ENCODE measurements around the gene RELA. TPM values are rescaled to one million over a fixed set of nuclear protein-coding genes. Genes with fewer than 3 reads are reported as not detected.
A peak's percentile ranks its signal among the peaks of the same experiment; 100 is the strongest.

RELA gene
- total RNA-seq, 4 donors from 2014 or later: 37.8 to 72.7 (median 46.8) TPM

DNA sequence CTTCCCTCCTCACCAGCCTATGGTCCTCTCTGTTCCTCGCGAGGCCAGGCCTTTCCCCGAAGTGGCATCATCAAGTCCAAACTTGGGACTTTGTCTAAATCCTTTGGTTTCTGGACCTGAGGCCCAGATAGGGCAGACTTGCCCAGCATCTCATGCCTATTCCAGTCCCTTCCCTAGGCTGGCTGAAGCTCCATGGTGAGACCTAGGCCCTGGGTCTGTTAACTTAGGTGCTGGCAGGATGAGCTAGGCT is 11.5 kb downstream of the RELA start:
- TF ChIP-seq, protein P1, sequence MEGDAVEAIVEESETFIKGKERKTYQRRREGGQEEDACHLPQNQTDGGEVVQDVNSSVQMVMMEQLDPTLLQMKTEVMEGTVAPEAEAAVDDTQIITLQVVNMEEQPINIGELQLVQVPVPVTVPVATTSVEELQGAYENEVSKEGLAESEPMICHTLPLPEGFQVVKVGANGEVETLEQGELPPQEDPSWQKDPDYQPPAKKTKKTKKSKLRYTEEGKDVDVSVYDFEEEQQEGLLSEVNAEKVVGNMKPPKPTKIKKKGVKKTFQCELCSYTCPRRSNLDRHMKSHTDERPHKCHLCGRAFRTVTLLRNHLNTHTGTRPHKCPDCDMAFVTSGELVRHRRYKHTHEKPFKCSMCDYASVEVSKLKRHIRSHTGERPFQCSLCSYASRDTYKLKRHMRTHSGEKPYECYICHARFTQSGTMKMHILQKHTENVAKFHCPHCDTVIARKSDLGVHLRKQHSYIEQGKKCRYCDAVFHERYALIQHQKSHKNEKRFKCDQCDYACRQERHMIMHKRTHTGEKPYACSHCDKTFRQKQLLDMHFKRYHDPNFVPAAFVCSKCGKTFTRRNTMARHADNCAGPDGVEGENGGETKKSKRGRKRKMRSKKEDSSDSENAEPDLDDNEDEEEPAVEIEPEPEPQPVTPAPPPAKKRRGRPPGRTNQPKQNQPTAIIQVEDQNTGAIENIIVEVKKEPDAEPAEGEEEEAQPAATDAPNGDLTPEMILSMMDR (IDR thresholded peaks at IDR 0.05): no peak
- ATAC-seq (ENCODE audit: low FRiP score): no peak
- no peak for DNase-seq (ENCODE audit: low spot score)

DNA sequence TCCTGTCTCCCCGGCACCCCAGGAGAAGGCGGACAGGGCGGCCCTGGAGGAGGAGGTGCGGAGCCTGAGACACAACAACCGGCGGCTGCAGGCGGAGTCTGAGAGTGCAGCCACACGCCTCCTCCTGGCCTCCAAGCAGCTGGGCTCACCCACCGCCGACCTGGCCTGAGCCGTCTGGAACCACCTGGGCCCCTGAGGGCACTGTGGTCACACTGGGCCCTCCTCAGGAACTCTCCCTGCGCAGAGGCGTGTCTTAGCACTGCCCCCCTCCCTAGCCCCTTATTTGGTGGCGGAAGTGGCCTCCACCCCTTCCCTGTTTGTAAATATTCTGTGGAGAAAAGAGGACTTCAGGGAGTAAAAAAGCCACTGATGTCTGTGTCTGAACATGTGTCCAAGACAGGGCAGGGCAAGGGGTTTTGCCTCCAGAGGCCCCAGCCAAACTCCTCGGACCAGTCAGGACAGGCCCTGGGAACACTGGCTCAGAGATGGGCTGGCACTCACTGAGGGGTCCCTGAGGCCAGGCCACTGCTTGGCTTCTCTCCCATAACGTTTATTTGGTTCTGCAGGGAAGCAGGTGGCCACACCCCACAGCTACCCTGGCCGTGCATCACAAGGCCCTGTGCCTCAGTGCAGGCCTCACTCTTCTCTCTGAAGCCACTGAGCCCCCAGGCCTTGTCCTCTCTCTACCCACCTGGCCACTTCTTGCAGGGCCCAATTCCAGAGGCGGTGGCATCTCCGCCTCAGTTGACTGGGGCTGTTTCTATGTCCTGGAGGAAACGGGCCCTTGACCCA is 12.0 kb downstream of the RELA start:
- DNase-seq (ENCODE audit: low spot score) (no peak), ATAC-seq (ENCODE audit: low FRiP score) (no peak)
- TF ChIP-seq, protein P1 (IDR thresholded peaks at IDR 0.05): no peak

DNA sequence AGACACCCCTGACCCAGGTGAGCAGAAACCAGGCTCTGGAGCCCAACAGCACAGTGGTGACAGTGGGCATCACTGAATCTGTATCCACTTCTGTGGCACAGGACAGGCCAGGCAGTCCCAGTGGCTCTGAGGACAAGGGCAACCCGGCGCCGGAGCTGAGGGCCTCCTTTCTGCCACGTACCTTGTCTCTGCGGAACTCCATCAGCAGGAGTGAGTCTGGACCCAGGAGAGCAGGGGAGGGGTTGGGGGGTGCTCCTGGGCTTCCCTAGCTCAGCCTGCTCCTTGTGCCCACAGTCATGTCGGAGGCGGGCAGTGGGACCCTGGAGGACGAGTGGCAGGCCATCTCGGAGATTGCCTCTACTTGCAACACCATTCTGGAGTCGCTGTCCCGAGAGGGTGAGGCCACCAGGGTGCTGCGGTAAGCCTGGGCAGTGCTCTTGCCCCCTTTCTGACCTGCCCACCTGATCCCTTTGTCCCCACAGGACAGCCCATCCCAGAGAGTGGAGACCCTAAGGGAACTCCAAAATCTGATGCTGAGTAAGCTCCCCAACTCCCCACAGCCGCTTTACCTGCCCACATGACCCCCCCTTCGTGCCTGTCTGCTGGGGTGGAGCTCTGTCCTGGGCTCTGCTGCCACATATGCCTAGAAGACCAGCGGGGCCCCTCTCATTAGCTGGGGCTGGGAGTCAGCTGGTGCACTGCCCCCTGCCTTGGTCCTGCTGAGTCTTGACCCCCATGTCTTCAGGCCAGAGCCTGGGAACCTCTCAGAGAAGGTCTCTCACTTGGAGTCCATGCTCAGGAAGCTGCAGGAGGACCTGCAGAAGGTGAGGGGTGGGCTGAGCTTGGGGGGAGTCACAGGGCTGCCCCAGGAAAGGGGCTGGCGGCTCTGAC is 12.8 kb downstream of the RELA start:
- DNase-seq (ENCODE audit: low spot score) (no peak), ATAC-seq (ENCODE audit: low FRiP score) (no peak)
- TF ChIP-seq, protein P1 (IDR thresholded peaks at IDR 0.05): no peak

DNA sequence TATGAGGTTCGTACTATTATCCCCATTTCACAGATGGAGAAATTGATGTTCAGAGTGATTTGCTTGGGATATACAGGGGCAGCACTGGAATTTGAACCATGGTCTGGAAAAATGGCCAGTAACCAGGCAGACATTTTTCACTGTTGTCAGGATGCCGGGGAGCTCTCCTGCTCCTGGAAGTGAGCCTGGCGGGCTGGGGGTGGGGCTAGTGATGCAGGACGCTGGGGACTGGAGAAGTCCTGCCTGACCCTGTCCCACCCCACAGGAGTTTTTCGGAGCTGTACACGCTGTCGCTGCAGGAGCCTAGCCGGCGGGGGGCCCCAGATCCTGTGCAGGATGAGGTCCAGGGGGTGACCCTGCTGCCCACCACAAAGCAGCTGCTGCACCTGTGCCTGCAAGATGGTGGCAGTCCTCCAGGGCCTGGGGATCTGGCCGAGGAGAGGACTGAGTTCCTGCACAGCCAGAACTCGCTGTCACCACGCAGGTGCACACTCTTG is 13.7 kb downstream of the RELA start:
- ATAC-seq (ENCODE audit: low FRiP score): no peak

DNA sequence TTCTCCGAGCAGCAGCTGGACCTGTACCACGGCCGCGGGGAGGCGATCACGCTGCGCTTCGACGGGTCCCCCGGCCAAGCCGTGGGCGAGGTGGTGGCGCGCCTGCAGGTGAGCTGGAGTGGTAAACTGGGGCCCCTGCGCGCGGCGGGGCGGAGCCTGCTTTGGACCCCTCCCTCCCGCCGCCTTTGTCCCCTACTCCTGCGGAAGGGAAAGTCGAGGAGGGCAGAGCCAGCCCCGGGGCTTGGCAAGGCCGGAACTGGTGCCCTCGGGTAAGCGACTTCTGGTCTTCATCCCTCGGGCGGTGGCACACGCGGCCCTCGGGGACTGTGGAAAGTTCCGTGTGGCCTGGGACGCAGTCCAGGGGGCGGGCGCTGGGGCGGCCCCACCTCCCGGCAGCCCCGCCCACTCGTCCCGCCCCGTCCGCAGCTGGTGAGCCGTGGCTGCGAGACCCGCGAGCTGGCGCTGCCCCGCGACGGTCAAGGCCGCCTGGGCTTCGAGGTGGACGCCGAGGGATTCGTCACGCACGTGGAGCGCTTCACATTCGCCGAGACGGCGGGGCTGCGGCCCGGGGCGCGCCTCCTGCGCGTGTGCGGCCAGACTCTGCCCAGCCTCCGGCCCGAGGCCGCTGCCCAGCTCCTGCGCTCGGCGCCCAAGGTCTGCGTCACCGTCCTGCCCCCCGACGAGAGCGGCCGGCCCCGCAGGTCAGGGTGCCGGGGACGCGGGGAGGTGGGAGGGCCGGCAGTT is 15.6 kb downstream of the RELA start:
- TF ChIP-seq, protein P1 (IDR thresholded peaks at IDR 0.05): no peak
- ATAC-seq (ENCODE audit: low FRiP score): peak; percentile 50
- DNase-seq (ENCODE audit: low spot score): no peak

More for the DNA sequence above, 13.7 kb downstream of the RELA start:
- TF ChIP-seq, protein P1 (IDR thresholded peaks at IDR 0.05): no peak
- DNase-seq (ENCODE audit: low spot score): no peak

DNA sequence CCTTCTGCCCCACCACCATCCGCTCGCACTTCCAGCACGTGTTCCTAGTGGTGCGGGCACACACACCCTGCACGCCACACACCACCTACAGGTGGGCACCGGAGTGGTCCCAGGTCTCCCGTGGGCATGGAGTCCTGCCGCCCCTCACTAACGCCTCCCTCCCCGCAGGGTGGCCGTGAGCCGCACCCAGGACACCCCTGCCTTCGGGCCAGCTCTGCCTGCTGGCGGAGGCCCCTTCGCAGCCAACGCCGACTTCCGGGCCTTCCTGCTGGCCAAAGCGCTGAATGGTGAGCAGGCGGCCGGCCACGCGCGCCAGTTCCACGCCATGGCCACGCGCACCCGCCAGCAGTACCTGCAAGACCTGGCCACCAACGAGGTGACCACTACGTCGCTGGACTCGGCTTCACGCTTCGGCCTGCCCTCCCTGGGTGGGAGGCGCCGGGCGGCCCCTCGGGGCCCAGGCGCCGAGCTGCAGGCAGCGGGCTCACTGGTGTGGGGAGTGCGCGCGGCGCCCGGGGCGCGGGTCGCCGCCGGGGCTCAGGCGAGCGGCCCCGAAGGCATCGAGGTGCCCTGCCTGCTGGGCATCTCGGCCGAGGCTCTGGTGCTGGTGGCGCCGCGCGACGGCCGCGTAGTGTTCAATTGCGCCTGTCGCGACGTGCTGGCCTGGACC is 16.3 kb downstream of the RELA start:
- TF ChIP-seq, protein P1 (IDR thresholded peaks at IDR 0.05): no peak
- DNase-seq (ENCODE audit: low spot score) (no peak), ATAC-seq (ENCODE audit: low FRiP score) (no peak)
